RPMI7951 (cell line): ENCODE measurements around the gene C4orf50. TPM values are rescaled to one million over a fixed set of nuclear protein-coding genes. Genes with fewer than 3 reads are reported as not detected.

Source experiments
- DNase-seq: peaks from one replicate; pipeline ENCODE4 v3.0.0-alpha.2; 2012; ENCODE audit warnings: low read depth
- total RNA-seq: library from RNA; depleted of rRNA; stranded (reverse); fragments of >200 nt; shearing (Covaris generic); gene quantifications from 2 replicates; pipeline ENCODE4 v1.2.3, GENCODE V29; 2014

C4orf50 gene
- total RNA-seq, 1 experiment from 2014 or later = not detected

GRCh38 chr4:6043843-6044242, 25.6 kb upstream of the C4orf50 start:
- no peak for DNase-seq

GRCh38 chr4:6043188-6043587, 25.0 kb upstream of the C4orf50 start:
- no peak for DNase-seq

GRCh38 chr4:6042293-6043063, 24.2 kb upstream of the C4orf50 start:
- DNase-seq = no peak

DNA sequence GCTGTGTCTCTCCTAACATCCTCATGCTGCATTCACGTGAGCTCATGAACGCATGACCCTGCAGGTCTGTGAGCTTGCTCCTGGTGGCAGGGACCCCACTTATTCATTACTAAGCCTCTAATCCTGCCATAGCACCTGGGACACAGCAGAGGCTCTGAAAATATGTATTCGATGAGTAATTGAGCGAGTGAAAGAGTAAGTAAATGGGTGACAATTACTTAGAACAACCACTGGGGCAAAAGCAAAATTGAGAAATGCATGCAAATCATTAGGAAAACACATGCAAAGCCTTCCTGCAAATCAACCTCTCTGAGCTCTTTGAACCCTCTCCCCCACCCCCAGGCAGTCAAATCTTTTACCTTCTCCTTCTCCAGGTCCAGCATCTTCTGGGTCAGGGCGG, 23.6 kb upstream of the C4orf50 start:
- DNase-seq = no peak

DNA sequence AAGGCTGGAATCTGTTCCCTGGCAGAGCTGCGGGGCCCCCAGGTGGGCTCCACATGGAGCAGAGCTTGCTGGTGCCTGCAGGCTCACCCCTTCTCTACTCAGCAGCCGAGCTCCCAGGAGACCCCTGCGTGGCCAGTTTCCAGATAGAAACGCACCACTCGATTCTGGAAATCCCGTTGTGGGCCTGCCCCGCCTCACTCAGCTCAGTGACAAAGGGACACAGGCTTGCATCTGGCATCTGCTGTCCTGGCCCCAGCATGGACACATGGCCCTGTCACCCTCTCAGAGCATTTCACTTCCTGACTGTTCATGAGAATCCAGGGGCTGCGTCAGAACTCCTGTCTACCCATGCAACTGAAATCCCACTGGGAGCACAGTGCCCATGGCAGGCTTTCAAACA, 20.5 kb upstream of the C4orf50 start:
- no peak for DNase-seq

GRCh38 chr4:6035786-6036185, 17.6 kb upstream of the C4orf50 start:
- DNase-seq = no peak

GRCh38 chr4:6033381-6033780, 15.2 kb upstream of the C4orf50 start:
- DNase-seq = no peak

DNA sequence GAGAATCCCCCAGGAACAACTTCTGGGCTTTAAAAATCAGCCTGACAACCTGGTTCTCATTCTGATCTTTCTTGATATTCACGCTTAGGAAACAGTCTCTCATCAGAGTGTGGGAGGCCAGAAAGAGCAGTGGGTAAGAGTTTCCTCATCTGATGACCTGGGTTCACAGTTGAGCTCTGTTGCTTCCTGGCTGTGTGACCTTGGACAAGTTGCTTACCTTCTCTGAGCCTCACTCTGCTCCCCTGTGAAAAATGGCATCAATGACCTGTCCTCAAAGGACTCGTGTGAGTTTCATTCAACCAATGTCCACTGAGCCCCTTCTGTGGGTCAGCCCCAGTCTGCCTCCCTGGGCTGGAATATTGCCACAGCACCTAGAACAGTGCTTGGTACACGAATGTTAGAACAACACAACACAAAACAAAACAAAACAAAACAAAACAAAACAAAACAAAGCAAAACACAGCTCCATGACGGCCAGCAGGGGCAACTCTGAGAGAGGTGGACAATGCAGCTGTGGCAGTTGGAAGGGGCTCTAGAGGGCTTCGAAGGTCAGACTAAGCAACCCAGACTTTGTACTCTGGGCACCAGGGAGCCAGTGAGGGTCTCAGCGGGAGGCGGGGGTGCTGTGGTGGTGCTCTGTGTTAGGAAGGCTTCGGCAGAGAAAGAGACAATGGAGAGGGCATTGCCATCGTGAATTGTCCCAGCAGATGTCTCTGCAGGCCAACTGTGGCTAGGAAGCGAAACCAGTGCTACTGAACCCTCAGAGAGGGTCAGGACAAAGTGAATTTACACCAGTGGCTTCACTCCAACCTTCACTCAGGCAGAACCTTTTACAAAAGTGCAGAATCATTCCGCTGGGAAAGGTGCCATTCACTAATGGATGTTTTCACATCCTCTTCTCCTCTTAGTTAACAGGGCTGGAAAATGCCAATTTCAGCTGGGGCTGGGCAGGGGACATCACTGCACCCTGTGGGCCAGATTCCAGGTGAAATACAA, 14.3 kb upstream of the C4orf50 start:
- peak; percentile 2 for DNase-seq

- DNase-seq = no peak
Observed at GRCh38 chr4:6031846-6032245, 13.6 kb upstream of the C4orf50 start.

GRCh38 chr4:6030679-6031078, 12.4 kb upstream of the C4orf50 start:
- DNase-seq = no peak

- DNase-seq = no peak
Observed at GRCh38 chr4:6029254-6029653, 11.0 kb upstream of the C4orf50 start.

DNA sequence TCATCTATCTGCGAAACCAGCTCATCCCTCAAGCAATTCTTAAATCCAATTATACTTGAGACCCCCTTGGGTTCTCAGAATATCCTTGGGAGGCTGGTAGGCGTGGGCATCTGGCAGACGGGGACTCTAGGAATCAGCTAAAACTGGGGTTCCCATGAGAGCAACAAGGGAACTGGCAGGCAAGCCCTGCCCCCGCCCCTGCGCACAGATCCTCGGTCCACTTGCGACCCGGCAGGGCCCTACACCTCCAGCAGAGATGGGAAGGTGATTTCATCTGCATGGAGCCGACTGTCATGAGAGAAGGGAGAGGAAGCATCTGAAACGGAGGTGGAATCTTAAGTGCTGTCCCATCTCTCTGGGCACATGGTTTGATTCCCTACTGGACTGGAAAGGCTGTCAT, 9.9 kb upstream of the C4orf50 start:
- DNase-seq = no peak

GRCh38 chr4:6027392-6027791, 9.2 kb upstream of the C4orf50 start:
- no peak for DNase-seq

- no peak for DNase-seq
Observed at GRCh38 chr4:6024313-6024960, 6.2 kb upstream of the C4orf50 start.

DNA sequence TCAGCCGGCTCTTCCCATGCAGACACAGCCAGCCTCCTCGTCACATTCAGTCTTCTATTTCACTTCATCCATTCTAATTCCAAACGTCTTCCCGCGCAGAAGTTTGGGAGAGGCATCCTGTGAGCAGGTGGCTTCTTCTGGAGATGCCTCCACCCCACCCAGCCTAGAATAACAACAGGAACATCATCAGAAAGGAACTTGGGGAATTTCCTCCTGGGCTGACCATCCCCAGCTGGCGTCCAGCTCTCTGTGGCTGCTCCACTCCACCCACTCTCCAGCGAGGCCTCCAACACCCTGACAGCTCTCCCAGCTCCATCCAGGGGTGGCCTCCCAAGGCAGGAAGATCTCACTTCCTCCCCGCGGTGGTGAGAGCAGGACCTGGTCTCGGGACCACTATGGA, 5.5 kb upstream of the C4orf50 start:
- DNase-seq = no peak

GRCh38 chr4:6022607-6023288, 4.5 kb upstream of the C4orf50 start:
- no peak for DNase-seq

- no peak for DNase-seq
Observed at GRCh38 chr4:6021831-6022606, 3.8 kb upstream of the C4orf50 start.

DNA sequence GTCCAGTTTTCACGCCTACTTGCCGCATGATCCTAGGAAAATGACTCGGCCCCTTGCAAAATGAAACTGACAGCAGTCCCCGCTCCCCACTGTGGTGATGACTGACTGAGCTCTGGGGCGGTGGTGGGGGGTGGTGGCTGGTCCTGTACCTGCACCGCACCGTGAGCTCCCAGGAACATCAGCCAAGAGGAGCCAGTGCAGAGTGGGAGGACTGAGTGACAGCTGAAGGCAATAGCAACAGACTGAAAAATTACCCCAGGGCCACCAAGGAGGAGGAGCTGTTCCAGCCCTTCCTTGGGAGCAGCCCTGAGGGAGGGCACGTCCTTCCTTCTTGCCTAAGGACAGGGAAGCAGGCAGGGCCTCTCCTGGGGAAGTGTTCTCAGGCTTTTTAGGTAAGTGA, 2.4 kb upstream of the C4orf50 start:
- DNase-seq = no peak

GRCh38 chr4:6019316-6020263, 1.4 kb upstream of the C4orf50 start:
- DNase-seq = peak; percentile 30

DNA sequence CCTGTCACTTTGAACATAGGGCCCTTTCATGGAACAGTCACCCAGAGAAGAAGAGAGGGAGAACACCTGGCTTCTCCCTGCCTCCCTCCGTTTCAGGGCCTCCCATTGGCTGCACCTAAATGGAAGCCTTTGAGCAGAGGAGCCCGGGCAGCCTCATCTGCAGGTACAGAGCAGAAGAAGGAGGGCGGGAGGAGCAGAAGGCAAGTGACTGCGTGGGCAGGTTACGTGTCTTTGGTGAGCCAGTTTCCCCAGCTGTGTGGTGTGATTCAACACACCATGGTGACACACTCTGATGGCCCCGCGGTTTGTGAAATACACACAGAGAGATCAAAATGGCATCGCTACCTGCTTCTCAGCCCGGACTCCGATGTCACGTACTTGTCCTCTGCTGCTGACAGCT, 431 bp downstream of the C4orf50 start:
- no peak for DNase-seq
